HG02798 (cell line): ENCODE data around the gene ZEB2.

Source experiments
- ATAC-seq: cut with Tn5 transposase; IDR thresholded peaks from one replicate; pipeline ENCODE4 v1.9.1; 2021; ENCODE audit warnings: mild to moderate bottlenecking; ENCODE audit not compliant: unreplicated experiment, poor library complexity

The ZEB2 gene

GRCh38 chr2:144455987-144456386 lies 63.9 kb downstream of the ZEB2 start:
- no peak for ATAC-seq

- peak; percentile 44 for ATAC-seq
Observed at GRCh38 chr2:144454466-144455287, 65.2 kb downstream of the ZEB2 start.

DNA sequence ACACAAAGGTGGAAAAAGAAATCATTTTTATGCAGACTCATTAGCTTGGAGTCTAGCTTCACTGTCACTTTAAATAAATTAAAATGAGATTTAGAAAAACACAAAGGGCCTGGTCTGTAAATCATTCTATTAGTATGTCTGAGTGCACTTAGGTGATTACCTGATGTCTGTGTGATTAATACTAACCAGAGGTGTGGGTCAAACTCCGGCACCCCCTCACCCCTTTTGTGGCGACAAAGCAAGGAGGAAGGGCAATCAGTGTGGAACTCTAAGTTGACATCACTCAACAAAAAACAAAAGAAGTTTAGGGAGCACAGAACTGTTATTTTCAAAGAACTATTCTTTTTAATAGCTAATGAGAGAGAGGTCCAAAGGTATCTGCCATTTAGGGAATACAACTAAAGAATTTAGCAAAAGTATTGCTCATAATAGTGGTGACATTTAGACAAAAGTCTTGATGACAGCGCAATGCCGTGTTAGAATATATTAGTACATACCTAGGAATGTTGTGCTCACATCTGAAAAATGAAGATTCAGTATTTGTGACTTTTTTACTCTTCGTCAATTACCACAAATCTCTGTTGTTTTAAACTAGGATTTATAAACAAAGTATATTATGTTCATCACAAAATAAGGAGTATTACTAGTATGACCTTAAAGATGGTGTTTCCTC lies 66.3 kb downstream of the ZEB2 start:
- ATAC-seq, result no peak

DNA sequence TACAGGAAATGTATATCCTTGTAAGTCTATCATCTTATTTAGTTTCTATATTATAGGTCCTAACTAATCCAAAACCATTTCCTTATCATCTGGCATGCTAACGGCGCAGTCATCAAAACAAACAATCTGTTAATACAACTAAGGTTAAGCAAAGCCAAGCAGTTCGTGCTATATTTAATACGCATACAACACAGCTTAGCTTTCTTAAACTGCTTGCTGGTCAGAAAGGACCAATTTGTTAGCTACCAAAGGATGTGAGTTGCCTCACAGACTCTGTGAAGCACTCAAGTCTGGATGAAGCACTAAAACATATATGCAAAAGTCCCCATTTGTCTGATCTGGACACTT lies 67.0 kb downstream of the ZEB2 start:
- ATAC-seq, result no peak

- ATAC-seq, result no peak
Observed at GRCh38 chr2:144452169-144452988, 67.5 kb downstream of the ZEB2 start.

DNA sequence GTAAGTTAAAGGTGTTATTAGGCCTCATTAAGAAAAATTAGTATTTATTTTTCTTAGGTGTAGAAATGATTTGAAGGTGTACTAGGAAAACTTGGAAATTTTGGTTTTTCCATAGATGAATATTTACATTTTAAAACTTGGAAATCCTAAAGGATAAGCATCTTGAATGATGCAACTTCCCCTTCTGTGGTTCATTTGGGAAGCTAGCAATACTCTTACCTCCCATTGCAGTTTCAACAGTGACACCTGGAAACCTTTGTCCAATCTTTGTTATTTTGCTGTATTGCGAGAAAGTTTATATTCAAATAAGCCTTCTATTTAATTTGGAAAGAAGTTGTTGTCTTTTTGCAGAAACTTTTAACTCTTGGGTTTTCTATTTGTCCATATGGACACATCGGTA lies 68.5 kb downstream of the ZEB2 start:
- ATAC-seq, result no peak

GRCh38 chr2:144449028-144449406 lies 70.9 kb downstream of the ZEB2 start:
- ATAC-seq, result peak; percentile 82

DNA sequence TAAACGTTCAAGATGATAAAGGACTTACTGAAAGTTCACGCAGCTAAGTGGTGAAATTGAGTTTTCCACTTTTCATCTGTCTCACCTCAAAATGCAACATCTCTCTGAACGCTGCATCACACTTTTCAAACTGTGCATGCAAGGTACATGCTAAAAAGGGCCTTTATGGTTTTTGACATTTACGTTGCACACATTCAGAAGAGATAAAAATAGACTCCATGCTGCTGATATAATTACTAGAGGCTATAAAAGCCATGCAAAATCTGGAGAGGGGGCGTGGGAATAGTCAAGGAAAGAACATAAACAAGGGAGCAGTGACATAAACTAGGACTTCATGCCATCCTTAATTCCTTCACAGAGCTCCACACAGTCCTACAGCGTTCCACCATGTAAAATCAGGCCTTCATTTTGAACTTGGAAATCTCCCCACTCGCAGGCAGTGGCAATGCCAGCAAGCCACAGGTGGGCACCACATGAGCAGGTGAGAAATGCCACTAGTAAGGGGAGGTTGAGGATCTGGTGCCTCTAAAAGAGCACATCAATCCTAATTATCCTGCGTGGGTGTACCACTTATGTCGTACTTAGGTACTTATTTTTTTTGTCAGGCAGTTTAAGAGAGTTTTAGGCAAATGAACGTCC lies 71.4 kb downstream of the ZEB2 start:
- peak; percentile 21 for ATAC-seq

- no peak for ATAC-seq
Observed at GRCh38 chr2:144447535-144447934, 72.4 kb downstream of the ZEB2 start.

- ATAC-seq, result no peak
Observed at GRCh38 chr2:144446136-144446535, 73.8 kb downstream of the ZEB2 start.

- ATAC-seq, result no peak
Observed at GRCh38 chr2:144445196-144445595, 74.7 kb downstream of the ZEB2 start.

DNA sequence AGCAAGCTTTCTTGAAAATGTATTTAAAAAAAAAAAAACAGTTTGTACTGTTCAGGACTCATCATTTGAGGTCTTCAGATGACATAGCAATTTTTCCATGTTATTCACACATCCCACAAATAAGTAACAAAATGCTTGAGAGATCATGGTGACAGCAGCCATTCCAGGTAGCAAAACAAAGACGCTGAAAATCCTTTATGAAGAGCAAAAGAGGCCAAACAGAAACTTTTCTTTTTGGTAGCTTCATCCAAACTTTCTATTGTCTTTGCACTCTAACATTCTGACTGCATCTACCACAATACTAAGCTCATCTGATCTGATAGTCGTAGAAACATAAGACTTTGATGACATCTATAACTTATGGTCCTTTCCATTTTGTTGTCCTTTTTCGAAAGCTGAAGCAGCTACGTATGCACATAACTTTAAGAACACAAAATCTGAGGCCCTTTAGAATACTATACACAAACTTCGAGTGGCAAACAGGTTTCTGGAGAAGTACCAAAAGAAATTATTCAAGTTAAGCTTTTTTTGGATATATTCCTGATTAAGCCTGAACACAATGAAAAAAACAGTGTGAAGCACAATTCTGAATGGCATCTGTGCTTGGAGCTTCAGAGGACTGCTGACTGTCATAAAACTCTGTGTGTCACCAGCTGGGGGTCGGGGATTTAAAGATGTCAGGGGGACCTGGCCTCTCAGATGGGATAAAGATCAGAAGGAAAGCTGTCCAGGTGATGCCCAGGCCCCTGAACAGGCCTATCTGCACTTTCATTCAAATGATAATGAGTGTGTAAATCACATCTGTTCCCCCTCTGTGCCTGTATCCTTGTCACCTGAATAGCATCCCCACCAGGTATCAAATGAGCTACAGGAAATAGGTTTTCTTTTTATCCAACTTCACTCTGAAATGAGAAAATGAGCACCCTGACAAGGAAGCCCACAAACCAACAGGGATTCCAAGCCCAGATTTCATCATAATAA lies 75.8 kb downstream of the ZEB2 start:
- no peak for ATAC-seq

- ATAC-seq, result no peak
Observed at GRCh38 chr2:144441711-144442141, 78.2 kb downstream of the ZEB2 start.

DNA sequence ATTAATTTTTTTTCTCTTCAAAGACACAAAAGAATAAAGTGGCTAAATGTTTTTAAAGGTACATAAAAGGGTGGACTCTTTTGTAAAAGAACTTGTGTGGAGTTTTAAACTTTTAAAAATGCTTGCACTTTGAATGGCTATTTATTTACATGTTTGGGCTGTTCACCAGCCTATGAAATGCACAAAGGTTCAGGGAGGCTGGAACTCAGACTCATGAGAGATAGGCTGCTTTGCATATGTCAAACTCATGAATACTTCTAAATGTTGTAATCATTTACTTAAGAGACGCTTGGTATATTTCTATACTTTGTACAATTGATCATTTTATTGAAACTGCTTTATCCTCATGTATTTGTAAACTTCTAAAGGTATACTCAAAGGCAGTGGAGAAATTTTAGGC lies 79.9 kb downstream of the ZEB2 start:
- no peak for ATAC-seq

- ATAC-seq, result no peak
Observed at GRCh38 chr2:144438801-144439631, 80.9 kb downstream of the ZEB2 start.

DNA sequence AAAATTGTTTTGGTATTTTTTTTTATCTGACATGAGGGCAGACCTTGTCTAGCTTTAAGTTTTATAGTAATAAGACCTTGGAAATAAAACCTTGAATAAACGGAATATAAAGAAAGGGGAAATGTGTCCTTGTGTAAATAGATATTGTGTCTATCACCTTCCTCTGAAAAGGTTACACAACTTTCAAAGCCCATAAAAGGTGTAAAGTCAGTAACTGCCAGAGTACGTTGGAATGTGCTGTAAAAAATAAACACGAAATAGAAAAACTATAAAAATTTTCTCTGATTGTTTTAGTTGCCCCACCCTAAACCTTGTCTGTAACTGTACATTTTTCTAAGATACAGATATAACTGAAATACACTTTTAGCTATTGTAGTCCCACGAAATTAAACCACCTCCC lies 82.3 kb downstream of the ZEB2 start:
- ATAC-seq, result no peak

- ATAC-seq, result no peak
Observed at GRCh38 chr2:144434425-144435222, 85.3 kb downstream of the ZEB2 start.

- no peak for ATAC-seq
Observed at GRCh38 chr2:144432921-144433320, 87.0 kb downstream of the ZEB2 start.
